WTC11 (cell line): ENCODE measurements around the gene PMIS2. TPM values are rescaled to one million over a fixed set of nuclear protein-coding genes. Genes with fewer than 3 reads are reported as not detected.

Source experiments
- ATAC-seq: fragments of 200-7000 bp; cut with Tn5 transposase; 2 replicates; pipeline ENCODE4 v1.10.0; 2021; ENCODE audit warnings: mild to moderate bottlenecking, moderate library complexity
- CTCF ChIA-PET: fragments of 300-600 bp; sonication (Branson Sonifier 250); formaldehyde crosslinking; loops from one replicate; lab custom pipeline; 2021; ENCODE audit warnings: antibody characterized with exemption; lab: Charles Lee
- POLR2A ChIA-PET: fragments of 350-600 bp; sonication (Branson Sonifier 250); formaldehyde crosslinking; loops from one replicate; lab custom pipeline; 2021; ENCODE audit warnings: antibody characterized with exemption; lab: Charles Lee
- DNase-seq: peaks from one replicate; pipeline ENCODE4 v3.0.0; 2021; ENCODE audit warnings: low spot score
- H3K27ac Mint-ChIP-seq: 2 replicates; pipeline ENCODE4 v1.8.0; 2021; ENCODE audit warnings: mixed read lengths
- H3K27me3 Mint-ChIP-seq: 2 replicates; pipeline ENCODE4 v1.8.0; 2021; ENCODE audit warnings: low read depth, mild to moderate bottlenecking, moderate library complexity, mixed read lengths
- H3K36me3 Mint-ChIP-seq: 2 replicates; pipeline ENCODE4 v1.8.0; 2021; ENCODE audit warnings: mixed read lengths
- H3K4me1 Mint-ChIP-seq: 2 replicates; pipeline ENCODE4 v1.8.0; 2022; ENCODE audit warnings: mixed read lengths
- H3K4me3 Mint-ChIP-seq: 2 replicates; pipeline ENCODE4 v1.8.0; 2021; ENCODE audit warnings: mild to moderate bottlenecking, moderate library complexity, mixed read lengths
- H3K9me3 Mint-ChIP-seq: 2 replicates; pipeline ENCODE4 v1.8.0; 2021; ENCODE audit warnings: mixed read lengths
- ARID4B ChIP-seq: sonication (generic); formaldehyde crosslinking; IDR thresholded peaks from 2 replicates; pipeline ENCODE4 v1.8.0; 2023; ENCODE audit warnings: missing genetic modification reagents, mild to moderate bottlenecking, borderline replicate concordance
- ATF6 ChIP-seq: sonication (generic); formaldehyde crosslinking; IDR thresholded peaks from 2 replicates; pipeline ENCODE4 v1.8.1; 2023; ENCODE audit warnings: mild to moderate bottlenecking, missing genetic modification reagents
- CTCF ChIP-seq: fragments of 200-600 bp; IDR thresholded peaks from 2 replicates; pipeline ENCODE4 v1.8.0; 2022; ENCODE audit warnings: antibody characterized with exemption
- ESRRA ChIP-seq: sonication (generic); formaldehyde crosslinking; IDR thresholded peaks from 2 replicates; pipeline ENCODE4 v1.8.1; 2022; ENCODE audit warnings: mild to moderate bottlenecking, missing genetic modification reagents, borderline replicate concordance
- FOXJ3 ChIP-seq: sonication (generic); formaldehyde crosslinking; IDR thresholded peaks from 2 replicates; pipeline ENCODE4 v1.9.0; 2021; ENCODE audit warnings: missing genetic modification reagents, mild to moderate bottlenecking, borderline replicate concordance
- IRF1 ChIP-seq: sonication (generic); formaldehyde crosslinking; IDR thresholded peaks from 2 replicates; pipeline ENCODE4 v1.8.0; 2023; ENCODE audit warnings: missing genetic modification reagents
- IRF2 ChIP-seq: sonication (generic); formaldehyde crosslinking; IDR thresholded peaks from 2 replicates; pipeline ENCODE4 v1.8.0; 2022; ENCODE audit warnings: low read depth, missing genetic modification reagents, borderline replicate concordance
- JAZF1 ChIP-seq: fragments of 250-450 bp; sonication (Bioruptor Pico); IDR thresholded peaks from 2 replicates; pipeline ENCODE4 v1.9.0; 2021; ENCODE audit warnings: moderate library complexity, mild to moderate bottlenecking, inconsistent platforms
- NR1H2 ChIP-seq: sonication (generic); formaldehyde crosslinking; IDR thresholded peaks from 2 replicates; pipeline ENCODE4 v1.9.0; 2021; ENCODE audit warnings: mild to moderate bottlenecking, moderate library complexity, missing genetic modification reagents
- NR2C2 ChIP-seq: sonication (generic); formaldehyde crosslinking; IDR thresholded peaks from 2 replicates; pipeline ENCODE4 v1.8.0; 2022; ENCODE audit warnings: mild to moderate bottlenecking, missing genetic modification reagents
- RELA ChIP-seq: sonication (generic); formaldehyde crosslinking; IDR thresholded peaks from 2 replicates; pipeline ENCODE4 v1.8.1; 2022; ENCODE audit warnings: missing genetic modification reagents, mild to moderate bottlenecking, borderline replicate concordance
- SOX15 ChIP-seq: fragments of 250-450 bp; sonication (Bioruptor Pico); IDR thresholded peaks from 2 replicates; pipeline ENCODE4 v1.9.0; 2021; ENCODE audit warnings: mild to moderate bottlenecking
- TEAD1 ChIP-seq: sonication (generic); formaldehyde crosslinking; IDR thresholded peaks from 2 replicates; pipeline ENCODE4 v1.8.0; 2022; ENCODE audit warnings: mild to moderate bottlenecking, missing genetic modification reagents
- TEAD4 ChIP-seq: sonication (generic); formaldehyde crosslinking; IDR thresholded peaks from 2 replicates; pipeline ENCODE4 v1.8.0; 2022; ENCODE audit warnings: mild to moderate bottlenecking, missing genetic modification reagents
- ZNF219 ChIP-seq: sonication (generic); formaldehyde crosslinking; IDR thresholded peaks from 2 replicates; pipeline ENCODE4 v1.8.0; 2023; ENCODE audit warnings: missing genetic modification reagents, mild to moderate bottlenecking, borderline replicate concordance
- ZNF396 ChIP-seq: fragments of 250-450 bp; sonication (Bioruptor Pico); IDR thresholded peaks from 2 replicates; pipeline ENCODE4 v1.8.0; 2021; ENCODE audit warnings: mild to moderate bottlenecking, moderate library complexity, borderline replicate concordance
- total RNA-seq: library from RNA; stranded (reverse); gene quantifications from 3 replicates; pipeline ENCODE4 v1.2.3, GENCODE V29; 2021
- TF ChIP-seq, protein P1 (sequence below): sonication (generic); formaldehyde crosslinking; IDR thresholded peaks from 2 replicates; pipeline ENCODE4 v1.8.1; 2023; ENCODE audit warnings: mild to moderate bottlenecking, missing genetic modification reagents, moderate library complexity
- TF ChIP-seq, protein P2 (sequence below): sonication (generic); formaldehyde crosslinking; IDR thresholded peaks from 2 replicates; pipeline ENCODE4 v1.8.1; 2022; ENCODE audit warnings: missing genetic modification reagents, borderline replicate concordance

PMIS2 gene
- total RNA-seq, 1 experiment from 2014 or later: not detected

- DNase-seq (no peak), ATAC-seq (no peak)
- Mint-ChIP-seq H3K27ac (no peak overlapping the region), H3K27me3 (peaks cover 21% of the 10 kb centered on the region), H3K4me3 (no peak overlapping the region), H3K4me1 (no peaks in the 10 kb centered on the region), H3K9me3 (no peaks in the 10 kb centered on the region), H3K36me3 (peaks cover 6% of the 10 kb centered on the region)
- ChIA-PET CTCF (no interaction called here), POLR2A (no interaction called here)
- no peak for TF ChIP-seq ATF6 (CRISPR knock-in tag)
- TF ChIP-seq NR2C2: no peak
- no peak for TF ChIP-seq SOX15 (CRISPR knock-in tag)
- TF ChIP-seq IRF2: no peak
- TF ChIP-seq IRF1: no peak
- TF ChIP-seq ESRRA (CRISPR knock-in tag): no peak
- TF ChIP-seq FOXJ3 (CRISPR knock-in tag): no peak
- no peak for TF ChIP-seq TEAD4 (CRISPR knock-in tag)
- no peak for TF ChIP-seq CTCF
- TF ChIP-seq JAZF1 (CRISPR knock-in tag): no peak
- TF ChIP-seq, protein P1, sequence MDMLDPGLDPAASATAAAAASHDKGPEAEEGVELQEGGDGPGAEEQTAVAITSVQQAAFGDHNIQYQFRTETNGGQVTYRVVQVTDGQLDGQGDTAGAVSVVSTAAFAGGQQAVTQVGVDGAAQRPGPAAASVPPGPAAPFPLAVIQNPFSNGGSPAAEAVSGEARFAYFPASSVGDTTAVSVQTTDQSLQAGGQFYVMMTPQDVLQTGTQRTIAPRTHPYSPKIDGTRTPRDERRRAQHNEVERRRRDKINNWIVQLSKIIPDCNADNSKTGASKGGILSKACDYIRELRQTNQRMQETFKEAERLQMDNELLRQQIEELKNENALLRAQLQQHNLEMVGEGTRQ (CRISPR knock-in tag): no peak
- TF ChIP-seq ZNF219 (CRISPR knock-in tag): no peak
- TF ChIP-seq, protein P2, sequence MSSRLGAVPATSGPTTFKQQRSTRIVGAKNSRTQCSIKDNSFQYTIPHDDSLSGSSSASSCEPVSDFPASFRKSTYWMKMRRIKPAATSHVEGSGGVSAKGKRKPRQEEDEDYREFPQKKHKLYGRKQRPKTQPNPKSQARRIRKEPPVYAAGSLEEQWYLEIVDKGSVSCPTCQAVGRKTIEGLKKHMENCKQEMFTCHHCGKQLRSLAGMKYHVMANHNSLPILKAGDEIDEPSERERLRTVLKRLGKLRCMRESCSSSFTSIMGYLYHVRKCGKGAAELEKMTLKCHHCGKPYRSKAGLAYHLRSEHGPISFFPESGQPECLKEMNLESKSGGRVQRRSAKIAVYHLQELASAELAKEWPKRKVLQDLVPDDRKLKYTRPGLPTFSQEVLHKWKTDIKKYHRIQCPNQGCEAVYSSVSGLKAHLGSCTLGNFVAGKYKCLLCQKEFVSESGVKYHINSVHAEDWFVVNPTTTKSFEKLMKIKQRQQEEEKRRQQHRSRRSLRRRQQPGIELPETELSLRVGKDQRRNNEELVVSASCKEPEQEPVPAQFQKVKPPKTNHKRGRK (CRISPR knock-in tag): no peak
- TF ChIP-seq NR1H2 (CRISPR knock-in tag): no peak
- TF ChIP-seq RELA (CRISPR knock-in tag): no peak
- no peak for TF ChIP-seq ZNF396 (CRISPR knock-in tag)
- TF ChIP-seq TEAD1: no peak
- no peak for TF ChIP-seq ARID4B (CRISPR knock-in tag)
Observed at GRCh38 chr19:35615036-35615435, 29.1 kb downstream of the PMIS2 start.
